Right renal cortex interstitium (tissue), 3 donors: Measurements from ENCODE around the gene SAE1. TPM values are rescaled to one million over a fixed set of nuclear protein-coding genes. Genes with fewer than 3 reads are reported as not detected.

Experiments used
- DNase-seq, 3 donors: peaks; one replicate each; pipeline ENCODE4 v3.0.0-alpha.2; 2013; ENCODE audit warnings: low read depth in 3 of 3, low spot score in 2 of 3
- polyA plus RNA-seq, 3 donors: library from polyadenylated mRNA; unstranded; fragments of 120-200 nt; gene quantifications; one replicate each; pipeline ENCODE4 v1.2.1, GENCODE V29; 2013; ENCODE audit not compliant: insufficient read length in 3 of 3

SAE1 gene
- polyA plus RNA-seq, 3 donors: 119 to 131 (median 131) TPM

DNA sequence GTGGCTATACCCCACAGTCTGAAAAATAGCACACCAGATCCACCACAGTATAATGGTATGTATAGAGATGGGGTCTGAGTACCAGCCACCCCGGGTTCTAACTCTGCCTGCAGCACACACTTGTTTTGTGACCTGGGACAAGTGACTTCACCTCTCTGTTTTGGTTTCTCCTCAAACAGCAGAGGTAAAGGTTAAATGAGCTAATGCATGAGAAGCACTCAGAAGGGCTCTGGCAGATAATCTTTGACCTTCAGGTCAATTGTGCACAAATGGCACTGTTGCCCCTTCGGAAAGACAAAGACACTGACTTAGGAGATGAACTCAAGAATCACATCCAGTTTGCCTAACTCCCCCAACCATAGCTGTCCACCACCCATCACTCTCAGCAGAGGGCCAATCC lies 24.8 kb upstream of the SAE1 start:
- no peak for DNase-seq

DNA sequence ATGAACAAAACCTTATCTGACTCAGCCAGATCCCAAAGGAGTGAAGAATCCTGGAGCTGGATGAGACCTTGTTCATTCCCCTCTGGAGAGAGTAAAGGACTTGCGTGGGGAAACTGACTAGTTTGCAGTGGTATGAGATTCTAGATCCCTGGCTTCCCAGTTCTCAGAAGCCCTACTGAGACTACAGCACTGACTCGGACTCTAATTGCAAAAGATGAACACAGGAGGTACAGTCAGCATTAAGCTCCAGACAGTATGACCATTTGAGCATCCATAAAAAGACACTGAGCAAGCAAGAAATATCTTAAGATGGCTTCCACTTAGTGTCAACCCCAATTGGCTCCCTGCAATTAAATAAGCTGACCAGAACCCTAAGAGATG lies 23.8 kb upstream of the SAE1 start:
- no peak for DNase-seq

DNA sequence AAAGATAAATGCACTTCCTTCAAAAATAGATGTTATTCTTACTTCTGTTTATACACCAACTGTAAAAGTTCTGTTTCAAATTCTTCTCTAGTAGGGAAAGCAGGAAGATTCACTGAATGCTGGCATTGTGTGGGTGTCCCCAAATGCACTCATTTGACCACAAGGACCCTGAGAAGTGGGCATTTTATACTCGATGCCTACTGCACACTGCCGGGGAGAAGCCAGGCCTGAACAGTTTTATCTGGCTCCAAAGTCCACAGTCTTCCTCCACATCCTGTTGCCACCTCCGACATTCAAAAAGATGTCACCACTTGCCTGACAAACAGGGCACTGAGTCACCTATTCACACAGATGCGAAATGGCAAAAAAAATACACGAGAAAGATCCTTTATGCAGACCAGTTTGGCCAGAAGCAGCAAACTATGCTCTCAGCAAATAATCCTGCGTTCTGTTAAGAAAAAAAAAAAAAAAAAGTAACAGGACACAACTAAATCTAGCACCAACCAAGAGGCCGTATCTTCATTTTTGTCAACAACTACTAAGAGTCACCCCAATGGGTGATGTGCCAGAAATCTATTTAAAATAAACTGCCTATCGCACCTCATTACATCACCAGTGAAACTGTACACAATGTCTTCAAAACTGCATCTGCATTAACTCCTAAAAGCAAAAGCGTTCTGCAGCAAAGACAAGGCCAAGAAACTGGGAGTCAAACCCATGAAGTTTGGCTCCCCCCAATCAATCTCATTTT lies 23.3 kb upstream of the SAE1 start:
- DNase-seq: no peak

DNA sequence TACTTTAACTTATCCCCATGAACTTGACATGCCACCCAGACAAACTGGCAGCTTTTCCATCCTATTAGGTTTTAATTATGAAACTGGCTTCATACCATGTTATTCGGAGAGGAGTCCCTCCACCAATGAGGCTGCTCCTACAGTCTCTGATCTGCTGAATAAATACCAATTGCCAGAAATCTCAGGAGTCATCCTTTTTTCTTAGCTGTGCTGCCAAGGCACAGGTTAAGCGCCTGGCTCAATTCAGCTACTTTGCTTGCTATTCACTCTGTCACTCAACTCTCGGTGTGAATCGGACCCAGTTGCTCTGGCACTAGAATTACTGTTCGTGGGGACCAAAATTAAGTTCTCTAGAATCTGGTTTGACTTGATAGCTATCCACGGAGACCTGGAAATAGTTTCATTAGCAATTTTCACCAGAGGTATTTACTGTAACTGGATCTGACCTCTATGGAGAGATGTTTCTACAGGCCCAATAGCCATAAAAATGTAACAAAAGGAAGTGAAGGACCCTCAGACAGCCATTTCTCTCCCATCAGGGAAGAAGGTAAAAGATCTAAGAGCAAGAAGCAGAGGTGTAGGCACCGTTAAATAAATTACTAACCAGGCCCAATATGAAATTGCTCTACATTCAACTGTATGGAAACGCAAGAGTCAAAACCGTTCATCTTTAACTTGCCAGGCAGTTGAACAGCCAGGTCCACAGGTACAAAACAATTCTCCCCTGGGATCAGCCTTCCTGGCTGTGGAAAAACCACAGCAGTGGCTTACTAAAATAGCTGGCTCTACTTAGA lies 22.5 kb upstream of the SAE1 start:
- no peak for DNase-seq

DNA sequence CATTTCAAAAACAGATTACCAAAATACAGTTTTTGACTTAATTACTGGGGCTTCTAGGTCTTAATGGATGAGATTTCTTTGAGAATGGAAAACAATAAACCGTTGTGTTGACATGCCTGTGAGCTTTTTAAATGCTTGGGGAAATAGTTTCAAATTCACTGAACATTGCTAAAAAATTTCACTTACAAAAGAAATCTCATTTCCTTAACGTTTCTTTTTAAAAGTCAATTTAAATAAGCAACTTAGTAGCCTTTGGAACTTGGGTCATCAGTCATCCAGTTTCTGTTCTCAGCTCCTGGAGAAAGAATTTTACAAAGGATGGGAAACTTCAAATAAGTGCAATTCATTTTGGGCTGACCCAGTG lies 21.5 kb upstream of the SAE1 start:
- no peak for DNase-seq

DNA sequence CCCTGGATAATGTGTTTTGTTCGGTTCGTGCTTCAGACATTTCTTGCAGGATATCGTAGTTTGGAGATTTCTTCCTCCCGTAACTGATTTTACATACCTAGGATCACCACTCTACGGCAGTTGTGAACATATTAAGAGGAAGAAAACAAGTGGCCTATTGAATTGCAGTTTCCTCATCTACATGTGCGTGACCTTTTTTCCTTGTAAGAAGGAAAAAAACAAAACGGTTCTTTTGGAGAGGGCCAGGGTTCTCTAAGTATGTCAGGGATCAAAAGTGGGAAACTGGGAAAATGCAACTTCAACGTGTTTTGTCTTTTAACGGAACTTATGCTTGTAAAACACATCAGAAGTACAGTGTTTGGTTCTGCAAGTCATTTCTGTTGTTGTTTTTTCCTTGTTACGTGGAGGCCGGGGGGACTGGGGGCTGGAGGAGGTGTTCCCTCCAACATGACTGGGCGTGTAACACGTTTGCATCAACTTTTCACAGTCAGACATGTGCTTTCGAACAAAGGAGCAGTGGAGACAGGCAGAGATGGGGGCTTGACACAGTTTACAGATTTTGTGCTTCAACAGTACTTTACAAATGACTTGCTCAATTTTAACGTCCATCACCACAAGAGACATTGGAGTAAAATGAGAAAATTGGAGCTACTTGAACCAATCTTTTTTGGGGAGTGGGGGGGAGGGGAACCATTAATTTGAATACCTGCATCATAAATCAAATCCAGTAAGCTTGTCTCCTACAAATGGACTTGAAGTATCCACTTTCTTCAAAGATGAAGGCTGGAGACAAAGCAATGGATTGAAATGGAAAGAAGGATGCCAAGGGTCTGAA lies 20.9 kb upstream of the SAE1 start:
- DNase-seq: no peak

DNA sequence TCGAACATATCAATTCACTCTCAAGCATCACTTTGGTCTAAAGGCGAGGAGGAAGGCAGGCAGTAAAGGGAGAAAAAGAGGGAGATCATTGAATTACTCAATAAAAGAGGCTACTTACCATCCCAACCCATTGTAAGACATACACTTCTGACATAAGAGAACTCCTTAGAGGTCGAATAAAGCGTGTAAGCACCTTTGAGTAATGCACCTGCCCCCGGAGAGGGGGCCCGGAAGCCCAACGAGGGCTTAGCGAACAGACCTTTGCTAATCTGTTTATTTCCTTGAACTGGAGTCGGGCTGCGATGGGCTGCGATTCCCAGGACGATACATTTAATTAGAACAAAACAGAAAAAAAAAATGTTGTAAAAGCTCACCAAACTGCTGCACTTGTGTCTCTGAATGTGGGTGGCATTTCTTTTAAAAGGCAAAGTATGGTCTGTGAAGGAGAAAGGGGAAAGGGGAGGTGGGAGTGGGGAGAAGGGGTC lies 20.1 kb upstream of the SAE1 start:
- no peak for DNase-seq

DNA sequence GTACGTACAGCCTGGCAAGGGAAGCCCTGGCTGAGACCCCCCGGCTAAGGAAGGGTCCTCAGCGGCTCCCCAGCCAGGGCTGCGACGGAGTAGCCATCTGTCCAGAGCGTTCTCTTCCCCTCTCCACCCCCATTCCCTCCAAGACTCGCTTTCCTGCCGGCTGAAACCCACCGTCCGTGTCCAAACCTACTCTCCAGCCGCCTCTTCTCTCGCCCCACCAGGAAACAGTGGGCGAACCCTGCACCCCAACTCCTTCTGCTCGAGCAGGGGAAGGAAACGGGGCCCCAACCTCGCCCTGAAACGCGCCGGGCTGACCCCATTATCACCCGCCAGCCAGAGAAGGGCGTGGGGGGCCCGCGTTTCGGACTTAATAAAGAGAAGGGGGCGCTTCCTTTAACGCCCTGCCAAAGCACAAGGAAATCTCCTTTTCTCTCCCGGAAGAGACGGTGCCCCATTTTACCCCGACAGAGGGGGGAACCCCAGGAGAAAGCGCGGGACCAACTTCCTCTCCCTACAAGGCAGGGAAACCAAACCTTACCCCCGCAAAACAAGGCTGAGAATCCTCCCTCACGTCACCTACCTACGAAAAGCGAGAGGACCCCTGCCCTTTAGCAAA lies 19.5 kb upstream of the SAE1 start:
- DNase-seq: no peak

DNA sequence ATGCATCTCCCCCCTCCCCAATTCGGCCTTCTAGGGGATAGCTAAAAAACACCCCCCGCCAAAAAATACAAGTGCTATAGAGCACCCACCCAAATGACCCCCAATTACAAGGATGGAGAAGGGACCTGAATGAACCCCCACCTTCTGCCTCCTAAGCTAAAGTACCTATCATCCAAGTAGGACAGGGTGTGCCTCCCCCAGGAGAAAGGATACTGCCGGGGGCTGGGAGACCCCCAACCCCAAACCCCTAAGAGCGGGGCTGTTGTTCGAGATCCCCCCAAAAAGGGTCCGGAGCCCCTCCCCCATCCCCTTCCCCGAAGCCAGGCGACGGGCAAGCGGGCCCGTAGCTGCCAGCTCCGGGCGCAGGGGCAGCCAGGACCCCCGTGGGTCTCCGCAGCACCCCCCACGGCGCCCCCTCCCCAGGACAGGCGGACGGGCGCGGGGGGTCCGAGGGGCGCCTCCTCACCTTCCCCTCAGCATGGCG lies 18.9 kb upstream of the SAE1 start:
- DNase-seq: no peak

DNA sequence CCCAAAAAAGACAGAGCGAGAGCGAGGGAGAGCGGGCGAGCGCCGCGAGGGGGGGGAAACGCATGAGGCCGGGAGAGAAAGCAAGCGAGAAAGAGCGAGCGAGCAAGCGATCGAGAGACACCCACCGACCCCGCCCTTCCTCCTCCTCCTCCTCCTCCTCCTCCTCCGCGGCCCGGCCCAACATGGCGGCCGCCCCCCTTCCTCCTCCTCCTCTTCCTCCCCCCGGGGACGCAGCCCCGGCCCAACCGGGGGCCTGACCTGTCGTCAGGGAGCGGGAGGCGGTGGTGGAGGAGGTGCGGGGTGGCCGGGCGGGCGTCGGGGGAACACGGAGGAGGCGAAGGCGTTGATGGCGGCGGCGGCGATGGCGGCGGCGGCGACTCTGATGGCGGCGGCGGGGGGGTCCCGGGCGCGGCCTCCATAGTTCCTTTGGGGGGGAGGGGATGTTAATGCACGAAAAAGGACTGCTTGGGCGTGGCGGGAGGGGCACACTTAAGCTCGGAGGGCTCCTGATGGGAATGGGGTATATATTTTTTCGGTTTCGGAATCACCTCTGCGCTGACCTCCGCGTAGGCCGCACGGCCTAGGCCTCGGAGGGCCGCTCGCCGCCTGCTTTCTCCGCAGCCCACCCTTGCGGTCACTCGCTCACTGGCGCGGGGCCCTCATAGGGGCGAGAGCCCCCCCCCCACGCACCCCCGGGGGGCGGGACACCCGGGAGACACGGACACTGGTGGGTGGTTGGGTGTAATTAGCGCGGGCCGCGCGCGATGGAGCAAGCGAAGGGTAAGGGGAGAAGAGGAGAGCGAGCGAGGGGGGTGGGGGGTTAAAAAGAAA lies 18.3 kb upstream of the SAE1 start:
- peak in 1 of 3 donors; percentile 71 for DNase-seq

DNA sequence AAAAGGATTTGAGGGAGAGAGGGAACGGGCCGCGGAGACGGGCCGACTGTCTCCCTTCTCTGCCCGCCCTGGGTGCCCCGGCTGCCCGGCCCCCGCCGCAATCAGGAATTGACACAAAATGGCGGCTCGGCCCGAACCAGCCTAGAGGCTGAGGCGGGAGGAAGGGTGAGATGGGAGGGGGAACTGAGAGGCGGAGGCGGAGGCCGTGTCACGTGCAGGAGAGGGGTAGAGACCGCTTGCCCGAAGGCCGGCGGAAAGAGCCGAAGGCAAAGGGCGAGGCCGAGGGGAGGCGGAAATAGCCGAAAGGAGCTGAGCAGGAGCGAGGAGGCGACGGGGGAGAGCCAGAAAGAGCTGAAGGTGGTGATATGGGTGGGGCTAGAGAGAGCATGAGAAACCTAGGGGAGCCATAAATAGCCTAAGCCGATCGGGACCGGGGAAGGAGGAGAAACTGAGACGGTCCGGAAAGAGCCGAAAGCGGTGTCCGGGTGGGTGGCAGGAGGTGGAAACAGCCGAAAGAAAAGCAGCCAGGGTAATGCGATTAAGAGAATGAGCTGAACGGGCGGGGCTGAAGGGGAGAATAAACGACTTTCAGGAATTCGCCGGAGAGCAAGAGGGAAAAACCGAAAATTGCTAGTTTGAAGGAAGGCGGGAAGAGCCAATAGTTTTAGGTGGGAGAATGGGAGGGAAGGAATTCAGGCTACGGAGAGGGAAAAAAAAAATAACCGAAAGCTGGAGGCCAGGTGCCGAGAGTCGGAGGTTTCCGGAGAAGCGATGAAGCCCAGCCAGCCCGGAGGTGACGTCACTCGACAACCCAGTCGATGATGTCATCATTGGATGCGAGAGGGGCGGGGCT lies 17.4 kb upstream of the SAE1 start, which contains the start of gene ZC3H4:
ZC3H4 (minus strand) TSS at position 780 of the 853 bp plus-strand sequence. CDS start 1,192 bp downstream, outside the sequence.
- peak; percentile 96 to 98 (median 98) for DNase-seq

DNA sequence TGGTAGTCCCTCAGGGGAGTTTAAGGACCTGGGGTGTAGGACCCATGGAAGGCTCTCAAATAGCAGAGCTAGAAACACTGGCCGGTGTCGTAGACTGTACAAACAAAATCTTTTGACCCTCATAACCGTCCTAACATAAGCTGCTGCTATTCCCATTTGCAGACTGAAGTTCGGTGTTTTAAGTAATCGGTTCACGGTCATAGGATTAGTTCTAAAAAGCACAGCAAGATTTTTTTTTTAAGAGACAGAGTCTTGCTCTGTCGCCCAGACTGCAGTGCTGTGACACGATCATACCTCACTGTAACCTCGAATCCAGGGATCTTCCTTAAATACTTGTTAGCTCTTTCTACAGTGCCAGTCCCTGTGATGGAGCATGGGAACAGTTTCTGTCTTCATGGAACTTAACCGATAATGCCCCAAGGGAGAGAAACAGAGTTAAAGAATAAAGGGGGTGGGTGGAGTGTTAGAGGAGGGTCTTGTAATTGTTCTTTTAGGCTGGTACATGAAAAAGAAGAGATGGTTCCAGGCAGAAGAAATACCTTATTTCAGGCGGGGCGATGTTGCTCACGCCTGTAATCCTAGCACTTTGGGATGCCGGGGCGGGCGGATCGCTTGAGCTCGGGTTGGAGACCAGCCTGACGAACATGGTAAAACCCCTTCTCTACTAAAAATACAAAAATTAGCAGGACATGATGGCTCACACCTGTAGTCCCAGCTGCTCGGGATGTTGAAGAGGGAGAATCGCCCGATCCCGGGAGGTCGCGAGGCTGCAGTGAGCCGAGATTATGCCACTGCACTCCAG lies 16.6 kb upstream of the SAE1 start:
- DNase-seq: no peak

DNA sequence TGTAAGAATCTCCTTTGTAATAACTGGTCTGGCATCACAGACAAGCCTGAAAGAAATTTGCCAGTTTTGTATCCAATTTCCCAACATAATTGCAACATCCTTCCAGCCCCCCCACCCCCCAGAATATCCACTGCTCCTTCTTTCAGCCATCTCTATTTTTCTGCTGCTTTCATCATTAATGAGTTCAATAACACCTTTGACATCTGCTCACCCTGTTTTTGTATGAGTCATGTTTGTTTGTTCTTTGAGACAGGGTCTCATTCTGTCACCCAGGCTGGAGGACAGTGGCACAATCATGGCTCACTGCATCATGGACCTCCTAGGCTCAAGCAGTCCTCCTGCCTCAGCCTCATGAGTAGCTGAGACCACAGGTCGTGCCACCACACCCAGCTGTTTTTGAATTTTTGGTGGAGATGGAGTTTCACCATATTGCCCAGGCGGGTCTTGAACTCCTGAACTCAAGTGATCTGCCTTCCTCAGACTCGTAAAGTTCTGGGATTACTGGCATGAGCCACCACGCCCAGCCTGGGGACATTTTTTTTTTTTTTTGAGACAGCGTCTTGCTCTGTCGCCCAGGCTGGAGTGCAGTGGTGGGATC lies 10.1 kb upstream of the SAE1 start:
- DNase-seq: no peak

DNA sequence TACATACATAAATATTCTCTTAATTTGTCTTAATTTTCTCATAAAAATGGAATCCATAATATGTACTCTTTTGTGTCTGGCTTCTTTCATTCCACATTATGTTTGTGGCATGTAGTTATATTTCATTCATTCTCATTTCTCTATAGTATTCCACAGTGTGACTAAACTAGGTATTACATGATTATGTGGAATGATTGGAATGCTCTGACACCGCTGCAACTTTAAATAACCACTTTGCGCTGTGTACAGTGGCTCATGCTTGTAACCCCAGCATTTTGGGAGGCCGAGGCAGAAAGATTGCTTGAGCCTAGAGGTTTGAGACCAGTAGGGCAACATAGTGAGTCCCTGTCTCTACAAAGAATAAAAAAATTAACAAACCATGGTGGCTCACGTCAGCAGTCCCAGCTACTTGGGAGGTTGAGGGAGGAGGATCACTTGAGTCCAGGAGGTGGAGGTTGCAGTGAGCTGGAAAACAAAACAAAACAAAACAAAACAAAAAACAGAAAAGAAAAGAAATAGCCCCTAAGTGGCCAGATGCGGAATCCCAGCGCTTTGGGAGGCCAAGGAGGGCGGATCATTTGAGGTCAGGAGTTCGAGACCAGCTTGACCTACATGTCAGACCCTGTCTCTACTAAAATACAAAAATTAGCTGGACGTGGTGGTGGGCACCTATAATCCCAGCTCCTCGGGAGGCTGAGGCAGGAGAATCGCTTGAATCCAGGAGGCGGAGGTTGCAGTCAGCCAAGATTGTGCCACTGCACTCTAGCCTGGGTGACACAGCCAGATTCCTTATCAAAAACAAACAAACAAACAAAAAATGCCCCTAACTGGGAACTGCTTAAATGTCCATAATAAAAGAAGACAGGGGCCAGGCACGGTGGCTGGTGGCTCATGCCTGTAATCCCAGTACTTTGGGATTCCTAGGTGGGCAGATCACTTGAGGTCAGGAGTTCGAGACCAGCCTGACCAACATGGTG lies 8.0 kb upstream of the SAE1 start:
- no peak for DNase-seq

DNA sequence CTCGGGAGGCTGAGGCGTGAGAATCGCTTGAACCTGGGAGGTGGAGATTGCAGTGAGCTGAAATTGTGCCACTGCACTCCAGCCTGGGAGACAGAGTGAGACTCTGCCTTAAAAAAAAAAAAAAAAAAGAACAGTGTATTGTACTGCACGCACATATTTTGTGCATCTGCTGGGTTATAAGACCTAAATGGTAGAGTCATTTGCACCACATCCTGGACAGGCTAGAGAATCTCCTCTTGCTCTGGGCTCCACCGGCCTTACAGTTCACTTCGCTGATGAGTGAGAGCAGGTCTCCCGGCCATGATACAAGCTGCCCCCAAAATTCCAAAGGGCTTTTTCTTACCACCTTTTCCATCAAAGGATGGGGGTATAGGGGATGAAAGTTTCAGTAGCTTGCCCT lies 7.2 kb upstream of the SAE1 start:
- DNase-seq: no peak

DNA sequence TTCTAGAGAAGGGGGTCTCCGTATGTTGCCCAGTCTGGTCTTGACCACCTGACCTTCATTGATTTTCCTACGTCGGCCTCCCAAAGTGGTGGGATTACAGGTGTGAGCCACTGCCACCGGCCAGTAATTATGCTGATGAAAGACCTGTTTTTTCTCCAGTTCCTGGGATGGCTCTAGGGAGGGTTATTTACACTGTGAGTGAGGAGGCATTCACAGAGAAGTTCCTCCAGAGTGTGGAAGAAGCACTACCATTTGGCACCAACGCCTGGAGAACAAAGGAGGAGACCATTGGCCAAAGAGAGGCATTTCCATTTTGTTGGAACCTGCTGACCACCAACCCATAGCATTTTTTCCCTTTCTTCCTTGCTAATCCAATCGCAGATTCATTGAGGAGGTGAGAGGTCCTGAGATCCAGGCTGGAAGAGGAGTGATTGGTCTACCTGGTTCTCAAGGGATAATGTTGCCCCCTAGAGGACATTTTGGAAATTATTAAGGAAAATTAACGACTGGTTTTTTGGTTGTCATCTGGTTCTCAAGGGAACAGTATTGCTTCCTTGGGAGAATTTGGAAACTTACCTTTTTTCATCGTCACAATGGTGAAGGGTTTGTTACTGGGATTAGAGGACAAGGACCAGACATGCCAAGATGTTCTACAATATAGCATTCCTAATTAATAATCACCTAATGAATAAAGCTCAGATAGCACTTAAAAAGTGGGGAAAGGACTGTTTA lies 5.5 kb upstream of the SAE1 start:
- peak in 1 of 3 donors; percentile 56 for DNase-seq
